DND-41 (cell line): ENCODE results near the gene DNER.

Source experiments
- EZH2 ChIP-seq: IDR thresholded peaks from 3 replicates; pipeline ENCODE4 v1.6.1; 2012; ENCODE audit warnings: borderline replicate concordance, low read depth, mild to moderate bottlenecking, moderate library complexity, low read length, inconsistent platforms; ENCODE audit not compliant: severe bottlenecking
- TF ChIP-seq, protein P1 (sequence below): IDR thresholded peaks from 2 replicates; pipeline ENCODE4 v1.5.1; 2012; ENCODE audit warnings: borderline replicate concordance, low read length, moderate library complexity, mild to moderate bottlenecking; ENCODE audit not compliant: poor library complexity, severe bottlenecking; ENCODE audit errors: extremely low read depth

DNA sequence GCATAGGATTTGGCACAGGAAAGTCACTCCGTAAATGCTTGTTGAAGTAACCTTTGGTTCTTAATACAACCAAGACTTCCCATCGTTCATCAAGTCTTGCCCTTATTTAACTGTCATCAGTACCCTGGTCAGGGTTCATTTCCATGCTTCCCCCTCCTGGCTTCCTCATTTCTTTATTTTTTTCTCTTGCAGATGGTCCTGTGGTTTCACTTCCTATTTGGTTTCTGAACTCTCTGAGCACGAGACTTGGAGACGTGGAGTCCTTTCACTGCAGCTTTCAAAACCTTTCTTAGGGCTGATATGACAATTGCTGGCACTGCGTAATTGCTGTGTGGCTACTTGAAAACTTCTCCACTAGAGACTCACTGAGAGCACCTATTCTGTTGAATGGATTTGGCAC is 383.4 kb downstream of the DNER start:
- TF ChIP-seq, protein P1, sequence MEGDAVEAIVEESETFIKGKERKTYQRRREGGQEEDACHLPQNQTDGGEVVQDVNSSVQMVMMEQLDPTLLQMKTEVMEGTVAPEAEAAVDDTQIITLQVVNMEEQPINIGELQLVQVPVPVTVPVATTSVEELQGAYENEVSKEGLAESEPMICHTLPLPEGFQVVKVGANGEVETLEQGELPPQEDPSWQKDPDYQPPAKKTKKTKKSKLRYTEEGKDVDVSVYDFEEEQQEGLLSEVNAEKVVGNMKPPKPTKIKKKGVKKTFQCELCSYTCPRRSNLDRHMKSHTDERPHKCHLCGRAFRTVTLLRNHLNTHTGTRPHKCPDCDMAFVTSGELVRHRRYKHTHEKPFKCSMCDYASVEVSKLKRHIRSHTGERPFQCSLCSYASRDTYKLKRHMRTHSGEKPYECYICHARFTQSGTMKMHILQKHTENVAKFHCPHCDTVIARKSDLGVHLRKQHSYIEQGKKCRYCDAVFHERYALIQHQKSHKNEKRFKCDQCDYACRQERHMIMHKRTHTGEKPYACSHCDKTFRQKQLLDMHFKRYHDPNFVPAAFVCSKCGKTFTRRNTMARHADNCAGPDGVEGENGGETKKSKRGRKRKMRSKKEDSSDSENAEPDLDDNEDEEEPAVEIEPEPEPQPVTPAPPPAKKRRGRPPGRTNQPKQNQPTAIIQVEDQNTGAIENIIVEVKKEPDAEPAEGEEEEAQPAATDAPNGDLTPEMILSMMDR: no peak
- TF ChIP-seq EZH2: no peak
